HG03025 (cell line): ENCODE measurements around the gene PXDN.

Experiments used
- ATAC-seq: cut with Tn5 transposase; IDR thresholded peaks from one replicate; pipeline ENCODE4 v1.9.1; 2021; ENCODE audit warnings: mild to moderate bottlenecking, moderate library complexity; ENCODE audit not compliant: unreplicated experiment, low FRiP score

Gene PXDN

GRCh38 chr2:1673160-1673944, 71.0 kb downstream of the PXDN start:
- no peak for ATAC-seq

- no peak for ATAC-seq
Observed at GRCh38 chr2:1672738-1673137, 71.6 kb downstream of the PXDN start.

GRCh38 chr2:1671916-1672315, 72.4 kb downstream of the PXDN start:
- no peak for ATAC-seq

- ATAC-seq, result no peak
Observed at GRCh38 chr2:1670636-1671035, 73.7 kb downstream of the PXDN start.

- no peak for ATAC-seq
Observed at GRCh38 chr2:1665761-1666505, 78.4 kb downstream of the PXDN start.

GRCh38 chr2:1664698-1665097, 79.6 kb downstream of the PXDN start:
- ATAC-seq, result no peak

GRCh38 chr2:1664076-1664605, 80.2 kb downstream of the PXDN start:
- ATAC-seq, result no peak

- ATAC-seq, result no peak
Observed at GRCh38 chr2:1663621-1664020, 80.7 kb downstream of the PXDN start.

- ATAC-seq, result no peak
Observed at GRCh38 chr2:1662606-1663180, 81.6 kb downstream of the PXDN start.

- no peak for ATAC-seq
Observed at GRCh38 chr2:1661891-1662605, 82.3 kb downstream of the PXDN start.

GRCh38 chr2:1660656-1661640, 83.4 kb downstream of the PXDN start:
- ATAC-seq, result no peak

- ATAC-seq, result no peak
Observed at GRCh38 chr2:1659951-1660565, 84.3 kb downstream of the PXDN start.

- no peak for ATAC-seq
Observed at GRCh38 chr2:1658394-1659151, 85.7 kb downstream of the PXDN start.

- ATAC-seq, result no peak
Observed at GRCh38 chr2:1656961-1657841, 87.1 kb downstream of the PXDN start.

GRCh38 chr2:1656326-1656960, 87.9 kb downstream of the PXDN start:
- no peak for ATAC-seq

- no peak for ATAC-seq
Observed at GRCh38 chr2:1655461-1655860, 88.9 kb downstream of the PXDN start.
